HG02885 (cell line): ENCODE measurements around the gene LPIN1.
A peak's percentile ranks its signal among the peaks of the same experiment; 100 is the strongest.
"Not testable (repeated sequence)": the region's sequence is repeated elsewhere in the genome, so short reads cannot be mapped to it uniquely, and the experiment has no call there.

Source experiments
- ATAC-seq: cut with Tn5 transposase; IDR thresholded peaks from one replicate; pipeline ENCODE4 v1.9.1; 2021; ENCODE audit warnings: mild to moderate bottlenecking; ENCODE audit not compliant: unreplicated experiment, poor library complexity

Gene LPIN1

DNA sequence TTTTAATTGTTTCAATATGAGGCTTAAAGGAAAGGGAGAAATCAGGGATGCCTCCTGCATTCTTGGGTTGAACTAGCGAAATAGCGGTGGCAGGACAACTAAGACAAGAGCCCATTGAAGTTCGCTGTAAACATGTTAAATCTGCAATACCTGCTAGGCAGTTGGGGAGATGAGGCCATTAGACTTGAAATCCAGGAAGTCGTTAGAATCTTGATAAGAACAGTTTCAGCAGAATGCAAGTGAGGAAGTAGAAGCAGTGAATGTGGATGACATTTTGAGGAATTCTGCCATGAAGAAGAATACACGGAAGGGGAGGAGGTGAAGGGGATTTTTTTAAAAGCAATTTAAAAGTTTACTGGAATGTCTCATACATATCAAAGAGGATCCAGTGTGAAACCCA lies 109.7 kb downstream of the LPIN1 start:
- no peak for ATAC-seq

DNA sequence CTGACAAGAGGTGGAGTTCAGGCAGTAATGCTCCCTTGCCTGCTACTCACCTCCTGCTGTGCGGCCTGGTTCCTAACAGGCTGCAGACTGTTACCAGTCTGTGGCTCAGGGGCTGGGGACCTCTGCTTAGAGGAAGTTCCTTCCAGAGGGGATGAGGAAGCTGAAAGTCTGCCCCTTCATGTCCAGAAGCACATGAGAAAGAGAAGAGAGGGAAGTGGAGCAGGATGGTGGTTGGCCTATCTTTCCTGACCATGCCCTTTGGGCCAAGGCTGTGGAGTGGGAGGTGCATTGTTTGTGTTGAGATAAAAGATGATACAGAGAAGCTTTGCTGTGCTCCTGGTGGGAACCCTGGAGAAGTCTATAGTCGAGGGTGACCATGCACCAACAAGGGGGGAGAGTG lies 112.5 kb downstream of the LPIN1 start:
- ATAC-seq: no peak

DNA sequence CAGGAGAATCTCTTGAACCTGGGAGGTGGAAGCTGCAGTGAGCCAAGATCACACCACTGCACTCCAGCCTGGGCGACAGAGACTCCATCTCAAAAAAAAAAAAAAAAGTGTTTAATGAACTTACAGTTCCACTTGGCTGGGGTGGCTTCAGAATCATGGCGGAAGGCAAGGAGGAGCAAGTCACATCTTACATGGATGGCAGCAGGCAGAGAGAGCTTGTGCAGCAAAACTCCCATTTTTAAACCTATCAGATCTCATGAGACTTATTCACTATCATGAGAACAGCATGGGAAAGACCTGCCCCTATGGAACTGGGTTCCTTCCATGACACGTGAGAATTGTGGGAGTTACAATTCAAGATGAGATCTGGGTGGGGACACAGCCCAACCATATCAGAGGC lies 113.5 kb downstream of the LPIN1 start:
- not testable (repeated sequence) for ATAC-seq

DNA sequence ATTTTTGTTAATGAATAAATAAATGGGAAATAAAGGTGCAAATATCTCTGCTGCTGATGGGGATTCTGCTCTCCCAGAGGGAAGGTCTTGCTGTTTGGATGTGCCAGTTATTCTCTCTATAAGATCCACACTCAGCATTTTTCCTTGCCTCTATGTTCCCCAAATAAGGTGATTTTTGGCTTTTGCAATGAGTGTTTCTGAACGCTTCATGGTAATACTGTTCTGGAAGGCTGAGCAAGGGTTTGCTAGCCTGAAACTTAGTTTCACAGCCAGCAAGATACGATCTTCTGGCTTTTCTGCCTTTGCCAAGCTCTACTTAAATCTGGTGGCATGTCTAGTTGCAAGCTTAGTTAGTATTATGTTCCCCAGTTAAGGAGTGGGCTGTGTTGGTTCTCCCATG lies 114.6 kb downstream of the LPIN1 start:
- ATAC-seq: peak; percentile 20

DNA sequence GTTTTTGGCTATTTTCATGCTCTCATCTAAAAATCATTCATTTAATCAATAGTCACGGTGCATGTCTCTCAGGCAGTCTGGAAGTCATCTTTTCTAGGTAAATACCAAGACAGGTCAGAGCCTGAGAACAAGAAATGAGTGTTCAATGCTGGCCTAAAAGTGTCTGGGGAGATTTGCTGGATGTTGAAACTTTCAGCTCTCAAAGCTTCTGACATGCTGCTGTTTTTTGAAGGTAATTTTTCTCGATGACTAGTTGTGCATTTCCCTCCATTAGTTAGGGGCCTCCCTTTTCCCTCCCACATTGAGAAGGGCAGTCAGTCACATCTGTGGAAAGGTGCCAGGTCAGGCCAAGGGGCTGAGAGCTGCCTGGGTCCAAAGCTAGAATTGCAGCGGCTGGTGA lies 115.6 kb downstream of the LPIN1 start:
- peak; percentile 38 for ATAC-seq

DNA sequence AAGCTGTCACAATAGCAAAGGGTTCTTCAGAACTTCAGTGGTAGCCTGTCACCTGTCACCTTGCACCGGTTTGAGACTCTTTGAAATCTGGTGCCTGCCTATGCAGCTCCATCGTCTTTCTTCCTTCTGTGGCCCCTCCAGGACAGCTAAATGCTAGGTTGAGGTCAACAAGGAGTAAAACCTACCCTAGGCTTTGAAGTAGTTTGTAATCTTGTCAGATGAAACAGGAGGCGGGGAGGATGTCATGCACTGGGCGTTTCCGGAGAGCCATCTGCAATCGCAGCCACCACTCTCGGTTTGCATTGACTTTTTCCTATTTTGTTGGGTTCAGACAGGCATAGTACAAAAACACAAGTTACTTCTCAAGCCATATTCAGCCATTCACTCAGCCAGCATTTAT lies 116.7 kb downstream of the LPIN1 start:
- peak; percentile 50 for ATAC-seq

DNA sequence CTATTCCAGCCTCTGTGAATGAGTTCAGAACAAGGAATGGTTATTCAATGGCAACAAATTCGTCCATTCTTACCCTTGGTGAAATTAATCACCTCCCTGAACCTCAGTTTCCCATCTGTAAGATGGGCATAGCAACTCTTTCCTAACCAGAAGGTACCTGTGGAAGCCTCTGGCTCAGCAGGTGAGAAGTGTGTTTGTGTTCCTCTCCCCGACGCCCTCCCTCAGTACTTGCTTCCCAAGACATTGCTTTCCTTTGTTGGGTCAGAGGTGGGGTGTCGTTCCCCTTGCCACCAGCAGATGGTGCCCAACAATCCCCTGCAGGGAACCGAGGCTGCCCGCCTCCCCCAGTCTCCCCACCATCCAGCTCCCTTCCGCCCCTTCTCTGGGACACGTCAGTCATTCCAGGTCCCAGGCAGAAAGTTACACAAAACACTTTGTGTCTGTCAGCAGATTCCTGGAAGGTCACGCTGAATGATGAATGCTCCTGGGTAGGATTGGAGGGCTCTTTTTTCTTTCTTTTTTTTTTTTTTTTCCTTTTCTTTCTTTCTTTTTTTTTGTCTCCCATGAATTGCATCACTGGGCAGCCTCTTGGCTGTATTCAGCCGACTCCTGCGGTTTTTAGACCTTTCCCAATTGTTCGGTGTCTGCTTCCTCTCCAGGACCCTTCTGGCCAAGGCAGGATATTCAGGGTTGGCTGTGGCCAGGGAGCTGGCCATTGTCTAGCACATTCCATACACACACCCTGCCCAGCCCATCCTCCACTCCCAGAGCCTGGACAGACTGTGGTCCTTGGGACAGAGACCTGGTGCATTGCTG lies 117.3 kb downstream of the LPIN1 start:
- peak; percentile 50 for ATAC-seq

DNA sequence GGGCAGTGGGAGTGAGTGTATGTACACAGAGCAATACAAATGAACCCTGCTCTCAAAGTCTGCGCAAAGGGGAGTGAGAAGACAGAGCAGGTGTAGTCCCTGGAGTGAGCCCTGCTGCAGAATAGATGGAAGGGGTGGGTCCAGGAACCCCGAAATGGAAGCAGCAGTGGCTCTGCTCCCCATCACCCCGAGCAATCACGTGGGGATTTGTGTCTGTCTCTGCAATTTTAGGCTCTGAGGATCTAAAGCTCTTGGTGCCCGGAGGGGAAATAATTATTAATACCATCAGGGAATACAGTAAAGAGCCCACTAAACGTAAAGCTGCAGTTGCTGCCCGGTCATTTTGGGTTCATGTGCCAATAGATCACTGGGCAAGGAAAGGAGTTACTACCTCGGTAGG lies 118.3 kb downstream of the LPIN1 start:
- no peak for ATAC-seq

DNA sequence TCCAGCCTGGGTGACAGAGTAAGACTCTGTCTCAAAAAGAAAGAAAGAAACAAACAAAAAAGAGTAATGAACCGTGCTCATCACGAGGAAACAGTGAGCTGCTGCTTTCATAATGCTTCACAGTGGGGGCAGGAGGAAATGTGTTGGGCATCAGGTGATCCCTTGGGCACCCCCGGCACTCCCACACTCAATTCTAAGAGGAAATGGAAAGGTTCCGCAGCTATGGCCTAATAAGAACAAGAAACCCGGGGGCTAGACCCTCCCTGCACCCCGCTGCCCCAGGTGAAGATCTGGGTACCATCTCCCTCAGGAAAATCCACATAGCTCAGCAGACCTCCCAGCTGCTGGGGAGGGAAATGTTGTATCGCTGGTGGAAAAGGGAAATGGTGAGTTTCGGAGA lies 118.9 kb downstream of the LPIN1 start:
- no peak for ATAC-seq

DNA sequence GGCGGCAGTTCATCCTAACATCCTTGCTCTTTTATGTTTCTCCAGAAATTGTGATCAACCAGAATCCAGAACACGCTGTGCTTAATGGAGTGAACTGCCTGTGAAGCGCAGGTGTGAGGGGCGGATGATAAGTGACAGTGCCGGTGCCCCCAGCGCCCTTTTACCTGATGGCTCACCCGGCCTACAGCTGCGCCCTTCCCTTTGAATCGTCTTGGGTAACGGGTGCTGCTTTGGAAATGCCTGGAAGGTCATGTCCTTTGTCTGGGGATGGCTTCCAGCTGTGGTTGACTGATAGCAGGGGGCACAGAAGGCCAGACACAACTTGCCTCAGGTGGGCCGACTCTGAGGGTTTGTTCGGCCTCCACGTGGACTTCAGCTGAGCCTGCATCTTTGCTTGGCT lies 119.4 kb downstream of the LPIN1 start:
- ATAC-seq: no peak

DNA sequence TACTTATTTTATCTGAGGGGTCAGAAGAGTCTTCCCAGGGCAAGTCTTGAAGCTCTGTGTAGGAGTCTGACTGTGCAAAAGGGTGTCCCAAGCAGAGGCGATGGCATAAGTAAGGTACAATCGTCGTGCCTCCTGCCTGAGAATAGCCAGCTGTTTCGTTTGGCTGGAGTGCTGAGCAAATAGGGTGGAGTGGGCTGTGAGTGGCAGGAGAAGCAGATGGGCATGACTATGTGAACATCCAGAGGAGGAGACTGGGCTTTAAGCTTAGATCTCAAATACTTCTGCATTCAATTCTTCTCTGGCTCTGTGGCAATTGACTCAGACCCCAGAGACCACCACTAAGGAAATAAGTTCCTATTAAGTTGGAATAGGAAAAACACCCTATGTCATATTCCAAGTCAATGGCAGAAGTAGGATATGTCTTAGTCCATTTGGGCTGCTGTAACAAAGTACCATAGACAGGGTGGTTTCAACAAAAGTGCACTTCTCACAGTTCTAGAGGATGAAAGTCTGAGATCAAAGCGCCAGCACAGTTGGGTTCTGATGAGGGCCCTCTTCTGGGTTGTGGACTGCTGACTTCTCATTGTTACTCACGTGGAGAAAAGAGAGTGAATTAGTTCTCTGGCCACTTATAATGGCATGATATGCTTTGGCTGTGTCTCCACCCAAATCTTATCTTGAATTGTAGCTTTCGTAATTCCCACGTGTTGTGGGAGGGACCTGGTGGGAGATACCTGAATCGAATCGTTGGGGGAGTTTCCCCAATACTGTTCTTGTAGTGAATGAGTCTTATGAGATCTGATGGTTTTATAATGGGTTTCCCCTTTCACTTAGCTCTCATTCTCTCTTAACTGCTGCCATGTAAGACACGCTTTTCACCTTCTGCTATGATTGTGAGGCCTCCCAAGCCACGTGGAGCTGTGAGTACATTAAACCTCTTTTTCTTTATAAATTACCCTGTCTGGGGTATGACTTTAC lies 120.2 kb downstream of the LPIN1 start:
- no peak for ATAC-seq

DNA sequence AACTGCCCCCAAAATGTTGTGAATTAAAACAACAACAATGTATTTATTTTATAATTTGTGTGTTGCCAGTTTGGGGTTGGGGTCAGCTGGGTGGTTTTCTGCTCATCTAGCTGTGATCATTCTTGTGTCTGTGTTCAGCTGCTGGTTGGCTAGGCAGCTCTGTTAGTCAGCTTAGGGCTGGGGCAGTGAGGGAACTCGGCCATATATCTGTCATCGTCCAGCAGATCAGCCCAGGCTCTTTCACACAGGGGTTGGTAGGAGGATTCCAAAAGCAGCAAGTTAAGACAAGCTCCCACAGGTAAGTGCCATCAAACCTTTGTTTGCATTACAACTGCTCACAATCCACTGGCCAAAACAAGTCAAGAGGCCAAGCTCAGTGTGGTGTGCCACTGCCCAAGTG lies 121.5 kb downstream of the LPIN1 start:
- ATAC-seq: no peak

DNA sequence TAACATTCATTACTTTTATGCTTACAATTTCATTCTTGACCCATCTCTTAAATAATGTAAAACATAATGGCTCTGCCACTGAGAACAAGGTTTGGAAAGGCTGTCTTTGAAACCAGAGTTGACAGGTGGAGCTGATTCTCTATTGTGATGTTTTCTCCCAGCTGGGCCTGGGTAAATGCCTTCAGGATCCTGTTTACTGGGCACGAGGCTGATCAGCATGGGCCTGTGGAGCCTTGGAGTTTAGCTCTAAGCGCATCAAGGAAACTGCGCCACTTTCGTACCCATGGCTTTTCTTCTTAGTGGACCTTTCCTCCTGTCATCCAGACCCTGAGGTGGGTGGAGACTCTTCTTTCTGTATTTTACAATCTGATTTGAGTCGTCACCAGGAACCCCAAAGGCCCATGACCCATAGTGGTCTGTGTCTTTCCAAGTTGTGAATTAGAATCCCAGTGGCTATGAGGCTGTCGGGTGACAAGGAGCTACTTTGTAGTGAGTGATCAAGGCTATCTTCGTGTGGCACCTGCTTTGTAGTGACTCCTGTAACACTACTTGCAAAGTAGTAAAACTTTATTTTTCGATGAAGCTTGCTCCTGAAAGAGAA lies 123.1 kb downstream of the LPIN1 start:
- no peak for ATAC-seq

DNA sequence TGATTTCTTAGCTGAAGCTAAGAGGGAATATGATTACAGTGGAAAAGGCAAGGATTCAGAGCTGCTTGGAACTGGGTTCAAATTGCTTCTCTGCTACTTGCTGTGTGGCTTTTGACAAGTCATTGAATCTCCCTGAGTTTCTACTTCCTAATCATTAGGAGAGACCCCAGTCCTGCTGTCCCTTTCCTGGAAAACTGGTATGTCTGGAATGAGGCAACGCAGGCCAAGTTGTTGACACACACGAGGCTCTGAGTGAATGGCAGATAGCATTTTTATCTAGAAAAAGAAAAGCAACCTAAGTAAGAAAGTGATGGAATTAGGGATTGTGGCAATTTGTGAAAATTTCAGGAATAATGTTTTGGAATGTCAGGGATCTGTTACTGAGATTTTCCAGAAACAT lies 123.6 kb downstream of the LPIN1 start:
- ATAC-seq: no peak

DNA sequence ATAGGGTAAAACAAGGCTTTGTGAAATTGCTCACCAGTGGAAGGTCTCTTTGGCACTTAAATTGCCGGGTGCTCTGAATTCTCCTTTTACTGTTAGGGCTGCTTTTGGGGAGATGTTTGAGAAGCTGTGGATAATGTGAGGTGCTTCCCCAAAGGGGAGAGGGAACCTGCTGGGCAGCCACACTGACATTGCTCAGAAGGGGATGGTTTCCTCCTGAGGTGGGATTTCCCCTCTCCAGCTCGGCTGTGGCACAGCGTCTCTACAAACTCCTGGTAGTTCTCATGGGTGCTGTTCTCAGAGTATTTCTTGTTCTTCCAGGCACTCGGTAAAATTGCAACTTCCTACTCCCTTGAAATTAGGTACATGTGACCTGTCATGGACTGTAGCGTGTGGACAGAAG lies 124.2 kb downstream of the LPIN1 start:
- peak; percentile 51 for ATAC-seq

DNA sequence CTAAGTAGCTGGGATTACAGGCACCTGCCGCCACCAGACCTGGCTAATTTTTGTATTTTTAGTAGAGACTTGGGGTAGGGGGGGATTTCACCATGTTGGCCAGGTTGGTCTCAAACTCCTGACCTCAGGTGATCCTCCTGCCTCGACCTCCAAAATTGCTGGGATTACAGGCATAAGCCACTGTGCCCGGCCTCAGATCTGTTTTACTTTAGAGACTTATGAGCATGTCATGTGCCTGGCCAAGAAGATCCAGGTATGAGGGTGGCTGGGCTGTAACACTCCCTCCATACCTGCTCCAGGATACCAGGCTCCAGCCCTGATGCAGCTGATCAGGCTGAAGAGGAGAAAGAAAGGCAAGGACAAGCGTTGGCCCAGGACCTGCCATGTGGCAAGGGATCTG lies 125.0 kb downstream of the LPIN1 start:
- ATAC-seq: no peak

DNA sequence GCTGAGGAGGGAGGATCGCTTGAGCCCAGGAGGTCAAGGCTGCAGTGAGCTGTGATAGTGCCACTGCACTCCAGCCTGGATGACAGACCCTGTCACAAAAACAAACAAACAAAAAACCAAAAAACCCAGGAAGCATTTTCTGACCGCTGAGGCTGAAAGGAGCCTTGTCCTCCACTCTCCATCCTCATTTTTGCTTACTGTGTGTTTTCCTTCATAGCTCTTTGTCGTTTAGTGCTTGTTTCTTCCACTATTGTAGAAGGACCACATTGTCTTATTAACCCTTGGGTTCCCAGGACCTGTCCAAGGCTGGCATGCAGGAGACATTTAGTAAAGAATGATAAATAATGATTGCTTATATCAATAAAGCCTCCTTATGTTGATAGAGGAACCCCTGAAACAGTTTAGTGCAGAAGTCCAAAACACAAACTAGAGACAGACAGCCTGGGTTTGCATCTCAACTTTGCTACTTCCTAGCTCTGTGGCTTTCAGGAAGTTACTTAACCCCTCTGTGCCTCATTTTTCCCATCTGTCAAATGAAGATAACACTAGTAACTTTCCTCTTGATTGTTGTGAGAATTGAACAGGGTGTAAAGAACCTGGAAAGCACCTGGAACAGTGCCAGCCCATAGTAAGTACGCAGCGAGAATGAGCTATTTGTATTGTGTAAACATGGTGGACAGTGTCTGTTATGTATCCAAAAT lies 126.0 kb downstream of the LPIN1 start:
- ATAC-seq: no peak

DNA sequence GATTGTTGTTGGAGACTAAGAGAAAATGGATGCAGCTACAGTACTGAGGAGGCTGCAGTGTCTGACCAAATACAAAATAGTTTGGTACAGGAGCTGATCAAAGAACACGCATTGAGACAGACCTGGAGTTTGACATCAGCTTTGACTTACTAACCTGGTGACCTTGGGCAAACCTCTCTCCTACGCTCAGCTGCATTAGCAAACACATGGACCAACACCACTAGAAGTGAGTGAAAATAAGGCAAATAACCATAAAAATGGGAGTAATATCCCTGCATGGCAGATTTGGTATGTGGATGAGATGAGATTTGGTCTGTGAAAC lies 126.5 kb downstream of the LPIN1 start:
- no peak for ATAC-seq

DNA sequence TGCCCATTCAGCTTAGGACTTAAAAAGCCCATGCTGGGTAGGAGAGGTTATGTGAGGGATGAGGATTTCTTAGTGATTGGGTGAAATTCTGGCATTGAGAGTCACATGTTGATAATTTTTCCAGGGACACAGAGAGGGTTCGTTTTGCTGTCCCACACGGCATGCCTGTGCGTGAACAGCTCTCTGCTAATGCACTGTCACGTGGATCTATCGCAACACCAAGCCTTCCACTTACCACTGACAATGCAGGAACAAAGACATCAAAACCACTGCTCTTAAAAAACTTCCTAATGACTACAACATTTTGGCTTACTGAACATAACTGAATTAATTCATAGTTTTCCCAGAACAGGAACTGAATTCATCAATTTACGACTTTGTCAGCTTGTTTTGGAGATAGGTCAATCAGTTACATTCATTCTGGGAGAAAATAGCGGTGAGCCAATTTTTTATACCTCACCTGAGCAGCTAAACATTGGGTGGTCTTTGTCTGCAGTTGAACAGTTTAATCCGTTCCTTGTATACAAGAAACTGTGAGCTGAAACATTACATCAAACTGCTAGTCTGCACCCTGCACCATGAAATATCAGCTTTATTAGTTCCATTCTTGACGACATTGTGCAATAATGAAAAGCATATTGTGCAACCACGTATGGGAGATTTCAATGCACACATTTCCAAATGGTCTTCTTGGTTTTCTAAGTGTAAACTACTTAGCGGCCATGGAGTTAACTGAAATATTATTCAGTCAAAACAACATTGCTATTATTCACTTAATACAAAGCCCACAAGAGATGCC lies 127.1 kb downstream of the LPIN1 start:
- no peak for ATAC-seq

DNA sequence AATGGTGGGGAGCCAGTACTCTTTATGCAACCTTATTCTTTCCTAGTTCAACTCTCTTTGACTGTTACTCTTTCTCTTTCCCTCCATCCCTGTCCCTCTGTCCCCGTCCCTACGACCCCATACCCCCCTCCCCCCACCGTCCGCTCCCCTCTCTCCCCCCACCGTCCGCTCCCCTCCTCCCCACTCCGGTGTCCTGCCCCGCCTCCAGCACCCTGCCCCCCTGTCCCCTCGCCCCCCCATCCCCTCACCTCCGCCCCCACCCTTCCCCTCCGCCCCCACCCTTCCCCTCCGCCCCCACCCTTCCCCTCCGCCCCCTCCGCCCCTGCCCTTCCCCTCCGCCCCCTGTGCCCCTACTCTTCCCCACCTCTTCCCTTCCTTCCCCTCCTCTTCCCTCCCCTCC lies 128.4 kb downstream of the LPIN1 start:
- ATAC-seq: no peak
